Measurements from ENCODE around the gene BCS1L. TPM values are rescaled to one million over a fixed set of nuclear protein-coding genes. Genes with fewer than 3 reads are reported as not detected.

BCS1L gene
- total RNA-seq, 1 donor from 2014 or later = 45.2 TPM

DNA sequence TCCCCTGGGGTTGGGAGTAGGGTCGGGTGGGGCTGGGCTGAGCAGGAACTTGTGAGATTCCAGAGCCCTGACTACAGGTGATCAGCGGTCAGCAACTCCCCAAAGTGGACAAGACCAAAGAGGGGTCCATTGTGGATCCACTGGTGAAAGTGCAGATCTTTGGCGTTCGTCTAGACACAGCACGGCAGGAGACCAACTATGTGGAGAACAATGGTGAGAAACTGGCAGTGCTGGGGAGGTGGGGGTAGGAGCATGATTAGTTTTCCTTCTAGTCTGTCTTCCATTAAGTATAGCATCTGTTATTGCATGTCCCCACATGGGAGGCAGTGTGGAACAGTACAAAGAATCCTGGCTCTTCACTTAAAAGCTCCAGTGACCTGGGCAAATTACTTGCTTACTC, 23.8 kb upstream of the BCS1L start:
- H3K27me3 Mint-ChIP-seq (ENCODE audit: low read depth) = no peaks in the 10 kb centered on the region
- no peaks in the 10 kb centered on the region for H3K9me3 Mint-ChIP-seq
- H3K4me3 Mint-ChIP-seq = no peak overlapping the region

DNA sequence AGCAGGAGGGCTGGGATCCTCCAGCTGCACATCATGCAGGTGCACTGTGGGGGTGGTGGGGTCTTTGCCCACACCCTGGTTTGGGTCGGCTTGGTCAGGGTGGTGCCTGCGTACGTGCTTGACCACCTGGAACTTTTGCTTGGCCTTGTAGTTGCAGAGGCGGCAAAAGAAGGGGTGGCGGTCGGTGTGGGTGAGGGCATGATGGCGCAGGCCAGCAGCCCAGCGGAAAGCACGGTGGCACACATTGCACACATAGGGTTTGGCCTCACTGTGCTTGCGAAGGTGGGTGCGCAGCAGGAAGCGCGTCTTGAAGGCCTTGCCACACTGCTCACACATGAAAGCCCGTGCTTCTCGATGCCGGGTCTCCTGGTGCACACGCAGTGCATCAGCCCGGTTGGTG, 21.1 kb upstream of the BCS1L start:
- peaks cover 18% of the 10 kb centered on the region for H3K36me3 Mint-ChIP-seq (ENCODE audit: low read depth)
- TF ChIP-seq, protein P1, sequence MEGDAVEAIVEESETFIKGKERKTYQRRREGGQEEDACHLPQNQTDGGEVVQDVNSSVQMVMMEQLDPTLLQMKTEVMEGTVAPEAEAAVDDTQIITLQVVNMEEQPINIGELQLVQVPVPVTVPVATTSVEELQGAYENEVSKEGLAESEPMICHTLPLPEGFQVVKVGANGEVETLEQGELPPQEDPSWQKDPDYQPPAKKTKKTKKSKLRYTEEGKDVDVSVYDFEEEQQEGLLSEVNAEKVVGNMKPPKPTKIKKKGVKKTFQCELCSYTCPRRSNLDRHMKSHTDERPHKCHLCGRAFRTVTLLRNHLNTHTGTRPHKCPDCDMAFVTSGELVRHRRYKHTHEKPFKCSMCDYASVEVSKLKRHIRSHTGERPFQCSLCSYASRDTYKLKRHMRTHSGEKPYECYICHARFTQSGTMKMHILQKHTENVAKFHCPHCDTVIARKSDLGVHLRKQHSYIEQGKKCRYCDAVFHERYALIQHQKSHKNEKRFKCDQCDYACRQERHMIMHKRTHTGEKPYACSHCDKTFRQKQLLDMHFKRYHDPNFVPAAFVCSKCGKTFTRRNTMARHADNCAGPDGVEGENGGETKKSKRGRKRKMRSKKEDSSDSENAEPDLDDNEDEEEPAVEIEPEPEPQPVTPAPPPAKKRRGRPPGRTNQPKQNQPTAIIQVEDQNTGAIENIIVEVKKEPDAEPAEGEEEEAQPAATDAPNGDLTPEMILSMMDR (conservative IDR thresholded peaks at IDR 0.05) = no peak
- H3K27ac Mint-ChIP-seq (ENCODE audit: unreplicated experiment) = no peak overlapping the region
- DNase-seq (ENCODE audit: low read depth, low spot score) = no peak
- H3K27me3 Mint-ChIP-seq (ENCODE audit: low read depth) = no peaks in the 10 kb centered on the region
- H3K9me3 Mint-ChIP-seq = no peaks in the 10 kb centered on the region
- no peaks in the 10 kb centered on the region for H3K4me1 Mint-ChIP-seq
- H3K4me3 Mint-ChIP-seq = no peak overlapping the region

More for the DNA sequence above, 23.8 kb upstream of the BCS1L start:
- H3K27ac Mint-ChIP-seq (ENCODE audit: unreplicated experiment) = no peak overlapping the region
- TF ChIP-seq, protein P1 (conservative IDR thresholded peaks at IDR 0.05) = no peak
- no peaks in the 10 kb centered on the region for H3K4me1 Mint-ChIP-seq
- H3K36me3 Mint-ChIP-seq (ENCODE audit: low read depth) = peaks cover 16% of the 10 kb centered on the region
- no peak for DNase-seq (ENCODE audit: low read depth, low spot score)

DNA sequence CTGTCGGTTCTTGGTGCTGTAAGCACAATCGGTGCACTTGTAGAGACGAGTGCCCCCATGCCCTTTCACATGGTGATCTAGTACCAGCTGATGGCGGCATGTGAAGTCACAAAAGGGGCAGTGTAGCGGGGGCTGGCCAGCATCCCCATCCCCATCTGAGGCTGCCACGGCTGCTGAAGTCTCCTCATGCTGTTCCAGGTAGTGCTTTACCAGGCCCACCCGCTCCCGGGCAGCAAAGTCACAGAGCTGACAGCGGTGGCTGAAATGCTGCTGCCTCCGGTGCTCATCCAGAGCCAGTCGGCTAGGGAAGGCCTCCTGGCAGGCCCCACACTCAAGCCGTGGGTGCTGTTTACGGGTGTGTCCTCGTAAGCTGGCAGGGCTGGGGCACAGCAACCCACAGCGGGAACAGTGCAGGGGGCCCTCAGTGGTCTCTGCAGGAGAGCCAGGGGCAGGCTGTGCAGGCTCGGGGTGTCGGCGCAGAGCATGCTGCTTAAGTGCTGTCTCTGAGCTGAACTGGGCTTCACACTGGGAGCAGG, 17.3 kb upstream of the BCS1L start:
- no peaks in the 10 kb centered on the region for H3K9me3 Mint-ChIP-seq
- H3K27ac Mint-ChIP-seq (ENCODE audit: unreplicated experiment) = no peak overlapping the region
- DNase-seq (ENCODE audit: low read depth, low spot score) = no peak
- H3K27me3 Mint-ChIP-seq (ENCODE audit: low read depth) = no peaks in the 10 kb centered on the region
- no peak overlapping the region for H3K4me3 Mint-ChIP-seq
- H3K4me1 Mint-ChIP-seq = no peaks in the 10 kb centered on the region
- H3K36me3 Mint-ChIP-seq (ENCODE audit: low read depth) = peaks cover 14% of the 10 kb centered on the region
- TF ChIP-seq, protein P1 (conservative IDR thresholded peaks at IDR 0.05) = no peak

DNA sequence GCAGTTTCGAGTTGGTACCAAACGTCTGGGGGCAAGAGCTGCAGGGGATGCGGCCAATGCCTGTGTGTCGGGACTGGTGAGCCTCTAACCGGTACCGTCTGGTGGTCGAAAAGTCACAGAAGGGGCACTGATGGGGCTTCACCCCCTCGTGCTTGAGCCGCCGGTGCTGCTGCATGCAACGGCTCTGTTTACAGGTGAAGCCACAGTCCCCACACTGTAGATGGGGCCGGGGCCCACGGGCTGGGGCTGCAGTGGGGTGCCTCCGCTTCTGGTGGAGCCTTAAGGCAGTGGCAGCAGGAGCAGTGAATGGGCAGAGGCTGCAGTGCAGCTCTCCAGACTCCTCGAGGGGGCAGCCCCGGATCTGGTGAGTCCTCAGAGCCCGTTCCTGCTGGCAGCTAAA, 16.7 kb upstream of the BCS1L start:
- peaks cover 11% of the 10 kb centered on the region for H3K36me3 Mint-ChIP-seq (ENCODE audit: low read depth)
- H3K9me3 Mint-ChIP-seq = no peaks in the 10 kb centered on the region
- no peak for DNase-seq (ENCODE audit: low read depth, low spot score)
- no peak overlapping the region for H3K4me3 Mint-ChIP-seq
- no peaks in the 10 kb centered on the region for H3K27me3 Mint-ChIP-seq (ENCODE audit: low read depth)
- no peaks in the 10 kb centered on the region for H3K4me1 Mint-ChIP-seq
- TF ChIP-seq, protein P1 (conservative IDR thresholded peaks at IDR 0.05) = no peak
- H3K27ac Mint-ChIP-seq (ENCODE audit: unreplicated experiment) = no peak overlapping the region

DNA sequence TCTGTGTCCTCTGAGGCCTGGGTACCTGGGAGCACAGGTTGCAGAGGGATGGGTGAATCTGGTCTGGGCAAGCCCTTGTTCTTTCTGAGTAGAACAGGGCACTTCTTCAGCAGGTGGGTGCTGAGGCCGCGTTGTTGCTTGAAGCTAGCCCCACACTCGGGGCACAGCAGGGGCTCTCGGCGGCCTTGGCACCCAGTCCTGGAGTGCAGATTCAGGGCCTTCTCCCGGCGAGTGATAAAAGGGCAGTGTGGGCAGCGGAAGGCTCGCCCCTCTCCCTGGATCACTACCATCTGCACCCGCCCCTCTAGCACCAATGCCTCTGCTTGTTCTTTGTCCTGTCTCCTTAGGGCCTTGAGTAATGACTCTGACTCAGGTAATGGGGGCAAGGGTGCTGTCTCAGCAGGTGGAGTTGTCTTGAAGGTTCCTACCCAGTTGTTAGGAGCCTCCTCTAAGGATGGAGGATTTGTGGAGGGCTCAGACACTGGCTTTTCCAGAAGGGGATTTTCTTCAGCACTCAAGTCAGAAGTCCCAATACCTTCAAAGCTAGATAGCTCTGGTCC, 15.7 kb upstream of the BCS1L start:
- Mint-ChIP-seq H3K27me3 (ENCODE audit: low read depth) (no peaks in the 10 kb centered on the region), H3K4me1 (no peaks in the 10 kb centered on the region), H3K4me3 (no peak overlapping the region), H3K27ac (ENCODE audit: unreplicated experiment) (no peak overlapping the region), H3K36me3 (ENCODE audit: low read depth) (peaks cover 10% of the 10 kb centered on the region), H3K9me3 (no peaks in the 10 kb centered on the region)
- DNase-seq (ENCODE audit: low read depth, low spot score) = no peak
- TF ChIP-seq, protein P1 (conservative IDR thresholded peaks at IDR 0.05) = no peak
